CD14-positive monocyte (primary cell): ENCODE data around the gene WSB1. TPM values are rescaled to one million over a fixed set of nuclear protein-coding genes. Genes with fewer than 3 reads are reported as not detected.

ENCODE experiments used
- DNase-seq, 3 donors: peaks; one replicate each; pipeline ENCODE4 v3.0.0-alpha.2; 2011 to 2022
- H2AFZ ChIP-seq: 2 replicates; pipeline ENCODE4 v1.6.0; 2012; ENCODE audit warnings: mild to moderate bottlenecking, low read depth, low read length, inconsistent platforms; ENCODE audit not compliant: insufficient read depth, poor library complexity, severe bottlenecking
- H3K27ac ChIP-seq, 2 donors: 1 replicate in 1 of 2; 2 replicates in 1 of 2; pipeline ENCODE4 v1.5.1; 2012 to 2013; ENCODE audit warnings: low read length in 2 of 2, control low read depth in 1 of 2, inconsistent platforms in 1 of 2, low read depth in 1 of 2, mild to moderate bottlenecking in 1 of 2
- H3K27me3 ChIP-seq, 2 donors: one replicate each; pipeline versions ENCODE4 v1.6.0 to v1.6.1; 2011 to 2013; ENCODE audit warnings: low read length in 2 of 2; ENCODE audit not compliant: control insufficient read depth in 2 of 2, insufficient read depth in 2 of 2
- H3K36me3 ChIP-seq, 2 donors: replicated peaks in 1 of 2; 1 replicate in 1 of 2; 2 replicates in 1 of 2; pipeline versions ENCODE4 v1.5.1 to v1.6.1; 2012 to 2013; ENCODE audit warnings: low read length in 2 of 2, control low read depth in 1 of 2, inconsistent platforms in 1 of 2, mild to moderate bottlenecking in 1 of 2; ENCODE audit not compliant: insufficient read depth in 2 of 2, control insufficient read depth in 1 of 2
- H3K4me1 ChIP-seq, 2 donors: 1 replicate in 1 of 2; 2 replicates in 1 of 2; pipeline versions ENCODE4 v1.5.1 to v1.6.1; 2012 to 2013; ENCODE audit warnings: low read length in 2 of 2, control low read depth in 1 of 2, inconsistent platforms in 1 of 2, mild to moderate bottlenecking in 1 of 2, moderate library complexity in 1 of 2; ENCODE audit not compliant: insufficient read depth in 2 of 2, control insufficient read depth in 1 of 2
- H3K4me2 ChIP-seq: replicated peaks from 2 replicates; pipeline ENCODE3; 2012; ENCODE audit warnings: low read length, moderate library complexity, mild to moderate bottlenecking; ENCODE audit not compliant: poor library complexity, severe bottlenecking; ENCODE audit errors: extremely low read depth
- H3K4me3 ChIP-seq, 3 experiments: fragments of 200-600 bp in 1 of 3; sonication (generic) in 1 of 3; replicated peaks in 1 of 3; 1 replicate in 2 of 3; 2 replicates in 1 of 3; pipeline ENCODE4 v1.5.1; 2011 to 2013; ENCODE audit warnings: low read length in 3 of 3, mild to moderate bottlenecking in 3 of 3, control low read depth in 2 of 3, low read depth in 2 of 3, inconsistent platforms in 1 of 3, moderate library complexity in 1 of 3
- H3K79me2 ChIP-seq: 2 replicates; pipeline ENCODE4 v1.6.0; 2012; ENCODE audit warnings: mild to moderate bottlenecking, control low read depth, inconsistent platforms, low read length, moderate library complexity; ENCODE audit not compliant: insufficient read depth
- H3K9ac ChIP-seq: 2 replicates; pipeline ENCODE4 v1.6.0; 2017; ENCODE audit warnings: low read length, mild to moderate bottlenecking; ENCODE audit not compliant: insufficient read depth, poor library complexity, severe bottlenecking
- H3K9me3 ChIP-seq, 2 donors: replicated peaks in 1 of 2; 1 replicate in 1 of 2; 2 replicates in 1 of 2; pipeline versions ENCODE4 v1.5.1 to v1.6.1; 2012 to 2013; ENCODE audit warnings: low read length in 2 of 2, control low read depth in 1 of 2; ENCODE audit not compliant: control insufficient read depth in 1 of 2, insufficient read depth in 1 of 2
- H4K20me1 ChIP-seq: 2 replicates; pipeline ENCODE4 v1.6.0; 2012; ENCODE audit warnings: mild to moderate bottlenecking, low read length, control low read depth, moderate library complexity; ENCODE audit not compliant: insufficient read depth
- H3K27ac Mint-ChIP-seq, 7 donors: one replicate each; pipeline ENCODE4 v1.8.0; 2020; ENCODE audit warnings: mild to moderate bottlenecking in 7 of 7, mixed read lengths in 7 of 7, moderate library complexity in 6 of 7, inconsistent platforms in 2 of 7
- H3K27me3 Mint-ChIP-seq, 3 donors: one replicate each; pipeline ENCODE4 v1.8.0; 2021 to 2022; ENCODE audit warnings: low read depth in 3 of 3, mild to moderate bottlenecking in 3 of 3, mixed read lengths in 3 of 3, moderate library complexity in 3 of 3, inconsistent platforms in 1 of 3
- H3K36me3 Mint-ChIP-seq, 2 donors: one replicate each; pipeline ENCODE4 v1.8.0; 2020; ENCODE audit warnings: mixed read lengths in 2 of 2, inconsistent platforms in 1 of 2, mild to moderate bottlenecking in 1 of 2
- H3K4me1 Mint-ChIP-seq: one replicate; pipeline ENCODE4 v1.8.0; 2020; ENCODE audit warnings: mild to moderate bottlenecking, mixed read lengths
- H3K4me3 Mint-ChIP-seq, 2 donors: one replicate each; pipeline ENCODE4 v1.8.0; 2020; ENCODE audit warnings: mild to moderate bottlenecking in 2 of 2, mixed read lengths in 2 of 2, moderate library complexity in 1 of 2
- H3K9me3 Mint-ChIP-seq, 7 donors: one replicate each; pipeline ENCODE4 v1.8.0; 2020 to 2022; ENCODE audit warnings: mixed read lengths in 7 of 7, mild to moderate bottlenecking in 6 of 7, moderate library complexity in 6 of 7, inconsistent platforms in 2 of 7
- WGBS: methylation state at CpG from one replicate; pipeline ENCODE4 v1.1.5; 2013; ENCODE audit warnings: missing lambda C conversion rate; ENCODE audit not compliant: insufficient coverage; 5-methylcytosine and 5-hydroxymethylcytosine counted together
- intact Hi-C, 2 donors: fragments of 100-400 bp; cut with micrococcal nuclease; formaldehyde crosslinking; loops; one replicate each; pipeline versions ENCODE4 v1.15.0 to v1.15.1; 2023
- polyA plus RNA-seq, 3 donors: library from polyadenylated mRNA; depleted of rRNA in 1 of 3; unstranded in 2 of 3; stranded (reverse) in 1 of 3; fragments of 300-500 nt in 2 of 3; fragments of >200 nt in 1 of 3; fragmentation: Illumina TruSeq in 2 of 3; gene quantifications; 1 replicate in 2 of 3; 2 replicates in 1 of 3; pipeline ENCODE4 v1.2.3, GENCODE V29; 2012 to 2021
- TF ChIP-seq, protein P1 (sequence below): fragments of 200-600 bp; IDR thresholded peaks from one replicate; pipeline ENCODE4 v1.8.0; 2022; ENCODE audit warnings: antibody characterized with exemption, mild to moderate bottlenecking

Gene WSB1
- polyA plus RNA-seq, 3 donors = 220 to 368 (median 296) TPM

DNA sequence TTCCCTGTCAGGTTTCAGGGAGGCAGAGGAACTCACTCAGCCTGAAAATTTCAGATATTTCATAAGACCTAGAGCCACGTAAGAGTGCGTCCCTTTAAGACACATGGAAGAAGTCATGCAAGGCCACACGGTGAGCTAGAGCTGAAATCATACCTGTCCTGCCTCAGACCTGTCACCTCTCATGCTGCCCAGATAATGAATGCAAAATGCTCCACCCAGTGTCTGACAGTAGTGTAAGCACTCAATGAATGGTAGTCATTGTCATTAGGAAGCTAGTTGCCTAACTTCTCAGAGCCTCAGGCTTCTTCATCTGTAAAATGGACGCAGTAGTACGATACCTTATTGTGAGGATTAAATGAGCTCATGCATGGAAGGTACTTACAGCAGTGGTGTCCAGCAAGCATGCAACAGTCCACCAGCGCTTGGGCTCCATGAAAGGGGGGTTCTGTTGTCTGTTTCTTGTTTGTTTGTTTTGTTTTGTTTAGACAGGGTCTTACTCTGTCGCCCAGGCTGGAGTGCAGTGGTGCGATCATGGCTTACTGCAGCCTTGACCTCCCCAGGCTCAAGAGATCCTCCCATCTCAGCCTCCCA lies 60.7 kb downstream of the WSB1 start:
- Mint-ChIP-seq H3K9me3 (peaks cover 0 to 2% (median 0%) of the 10 kb centered on the region in 7 donors), H3K4me3 (peak overlapping the region; percentile 74 to 87), H3K4me1 (peaks cover 27% of the 10 kb centered on the region), H3K27ac (peak overlapping the region in 4 of 7 donors; percentile 72 to 91 (median 84)), H3K27me3 (peaks cover 0 to 2% (median 2%) of the 10 kb centered on the region in 3 donors), H3K36me3 (no peaks in the 10 kb centered on the region)
- H3K27me3 ChIP-seq = no peaks in the 10 kb centered on the region
- peak in 2 of 3 donors; percentile 48 to 78 for DNase-seq
- peaks cover 18 to 24% of the 10 kb centered on the region in 2 donors for H3K4me1 ChIP-seq
- H4K20me1 ChIP-seq = no peaks in the 10 kb centered on the region
- no peak overlapping the region for H3K9ac ChIP-seq
- 57% methylated on average over 7 of the region's 8 CpGs for WGBS
- peak overlapping the region; percentile 80 for H3K4me2 ChIP-seq
- peak overlapping the region; percentile 85 for H2AFZ ChIP-seq
- peak overlapping the region; percentile 42 to 76 (median 55) for H3K4me3 ChIP-seq
- no peaks in the 10 kb centered on the region for H3K9me3 ChIP-seq
- peak overlapping the region; percentile 37 to 67 for H3K27ac ChIP-seq
- H3K36me3 ChIP-seq = no peaks in the 10 kb centered on the region
- H3K79me2 ChIP-seq = peaks cover 4% of the 10 kb centered on the region
- intact Hi-C loops = loop anchor here (2.0 to 5.0 kb wide), 2 partner anchors 76 to 117 kb away; no protein-coding TSS in a partner anchor
- TF ChIP-seq, protein P1, sequence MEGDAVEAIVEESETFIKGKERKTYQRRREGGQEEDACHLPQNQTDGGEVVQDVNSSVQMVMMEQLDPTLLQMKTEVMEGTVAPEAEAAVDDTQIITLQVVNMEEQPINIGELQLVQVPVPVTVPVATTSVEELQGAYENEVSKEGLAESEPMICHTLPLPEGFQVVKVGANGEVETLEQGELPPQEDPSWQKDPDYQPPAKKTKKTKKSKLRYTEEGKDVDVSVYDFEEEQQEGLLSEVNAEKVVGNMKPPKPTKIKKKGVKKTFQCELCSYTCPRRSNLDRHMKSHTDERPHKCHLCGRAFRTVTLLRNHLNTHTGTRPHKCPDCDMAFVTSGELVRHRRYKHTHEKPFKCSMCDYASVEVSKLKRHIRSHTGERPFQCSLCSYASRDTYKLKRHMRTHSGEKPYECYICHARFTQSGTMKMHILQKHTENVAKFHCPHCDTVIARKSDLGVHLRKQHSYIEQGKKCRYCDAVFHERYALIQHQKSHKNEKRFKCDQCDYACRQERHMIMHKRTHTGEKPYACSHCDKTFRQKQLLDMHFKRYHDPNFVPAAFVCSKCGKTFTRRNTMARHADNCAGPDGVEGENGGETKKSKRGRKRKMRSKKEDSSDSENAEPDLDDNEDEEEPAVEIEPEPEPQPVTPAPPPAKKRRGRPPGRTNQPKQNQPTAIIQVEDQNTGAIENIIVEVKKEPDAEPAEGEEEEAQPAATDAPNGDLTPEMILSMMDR = no peak

DNA sequence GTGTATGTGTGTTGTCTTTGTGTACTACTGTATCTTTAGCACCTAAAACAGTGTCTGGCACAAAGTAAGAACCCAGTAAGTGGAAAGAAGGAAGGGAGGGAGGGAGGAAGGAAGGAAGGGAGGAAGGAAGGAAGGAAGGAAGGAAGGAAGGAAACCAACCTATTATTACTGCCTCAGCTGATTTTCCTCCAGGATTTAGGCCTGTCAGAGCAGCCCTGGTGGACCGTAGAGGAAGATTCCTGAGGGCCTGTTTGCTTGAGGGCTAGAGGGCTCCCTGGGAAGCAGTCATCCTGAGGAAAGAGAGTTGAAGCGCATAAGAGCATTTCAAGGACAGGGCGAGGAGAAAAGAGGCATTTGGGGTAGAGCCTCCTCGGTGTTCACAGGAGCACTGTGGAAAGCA lies 61.5 kb downstream of the WSB1 start:
- Mint-ChIP-seq H3K4me1 (peaks cover 22% of the 10 kb centered on the region), H3K27me3 (peaks cover 0 to 2% (median 2%) of the 10 kb centered on the region in 3 donors), H3K27ac (peak overlapping the region in 2 of 7 donors; percentile 36 to 50), H3K9me3 (peaks cover 0 to 2% (median 0%) of the 10 kb centered on the region in 7 donors), H3K36me3 (no peaks in the 10 kb centered on the region), H3K4me3 (no peak overlapping the region)
- no peaks in the 10 kb centered on the region for H3K27me3 ChIP-seq
- intact Hi-C loops = loop anchor here in 1 of 2 donors (2.0 kb wide), 1 partner anchor 75 kb away; no protein-coding TSS in a partner anchor
- no peak overlapping the region for H3K4me3 ChIP-seq
- DNase-seq = no peak
- no peak overlapping the region for H2AFZ ChIP-seq
- no peak overlapping the region for H3K9ac ChIP-seq
- H3K4me2 ChIP-seq = no peak overlapping the region
- no peaks in the 10 kb centered on the region for H3K9me3 ChIP-seq
- H3K4me1 ChIP-seq = peaks cover 16 to 20% of the 10 kb centered on the region in 2 donors
- H4K20me1 ChIP-seq = no peaks in the 10 kb centered on the region
- peaks cover 4% of the 10 kb centered on the region for H3K79me2 ChIP-seq
- TF ChIP-seq, protein P1 = no peak
- no peak overlapping the region for H3K27ac ChIP-seq
- H3K36me3 ChIP-seq = no peaks in the 10 kb centered on the region
- WGBS = 96% methylated on average over 4 of the region's 4 CpGs
